Raji (cell line): Measurements from ENCODE around the gene TDRD9.

Experiments
- POLR2A ChIP-seq: IDR thresholded peaks from 2 replicates; pipeline ENCODE4 v1.6.1; 2011; ENCODE audit warnings: low read depth, low read length, control low read depth; ENCODE audit not compliant: insufficient read depth

The TDRD9 gene

DNA sequence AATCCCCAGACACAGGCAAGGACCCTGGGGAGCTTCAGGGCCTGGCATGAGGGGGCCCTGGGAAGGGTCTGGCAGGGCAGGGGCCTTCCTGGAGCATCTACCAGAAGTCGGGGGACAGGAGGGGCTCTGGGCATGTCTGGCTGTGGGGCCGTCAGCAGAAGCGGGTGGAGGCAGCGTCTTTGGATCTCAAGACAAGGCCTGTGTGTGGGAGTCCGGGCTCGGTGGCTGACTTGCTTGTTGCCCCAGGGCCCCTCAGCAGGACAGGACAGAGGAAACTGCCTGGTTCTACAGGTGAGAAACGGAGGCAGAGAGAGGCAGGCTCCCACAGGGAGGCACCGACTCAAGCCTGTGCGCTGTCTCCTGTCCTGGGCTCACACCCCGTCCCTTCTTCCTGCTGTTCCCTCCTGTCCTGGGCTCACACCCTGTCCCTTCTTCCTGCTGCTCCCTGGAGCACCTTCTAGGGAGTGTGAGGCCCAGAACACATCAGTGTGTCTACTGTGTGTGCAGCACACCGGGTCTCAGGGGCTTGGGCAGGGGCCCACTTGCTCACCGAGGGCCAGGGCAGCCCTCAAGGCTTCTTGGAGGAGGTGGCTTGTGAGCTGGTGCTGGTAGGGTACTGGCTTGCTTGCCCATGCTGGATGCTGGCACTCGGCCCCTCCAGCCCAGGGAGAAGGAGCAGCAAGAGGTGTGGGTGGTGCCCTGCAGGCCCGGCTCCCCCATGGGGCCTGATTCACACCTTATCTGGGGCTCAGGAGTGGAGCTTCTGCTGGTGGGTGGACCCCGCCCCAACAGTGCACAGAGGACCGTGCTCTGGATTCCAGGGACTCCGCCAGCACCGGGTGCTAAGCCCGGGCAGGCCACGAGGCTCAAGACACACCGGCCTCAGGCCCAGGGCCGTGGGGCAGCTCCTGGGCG, 172.2 kb downstream of the TDRD9 start:
- no peak for TF ChIP-seq POLR2A

DNA sequence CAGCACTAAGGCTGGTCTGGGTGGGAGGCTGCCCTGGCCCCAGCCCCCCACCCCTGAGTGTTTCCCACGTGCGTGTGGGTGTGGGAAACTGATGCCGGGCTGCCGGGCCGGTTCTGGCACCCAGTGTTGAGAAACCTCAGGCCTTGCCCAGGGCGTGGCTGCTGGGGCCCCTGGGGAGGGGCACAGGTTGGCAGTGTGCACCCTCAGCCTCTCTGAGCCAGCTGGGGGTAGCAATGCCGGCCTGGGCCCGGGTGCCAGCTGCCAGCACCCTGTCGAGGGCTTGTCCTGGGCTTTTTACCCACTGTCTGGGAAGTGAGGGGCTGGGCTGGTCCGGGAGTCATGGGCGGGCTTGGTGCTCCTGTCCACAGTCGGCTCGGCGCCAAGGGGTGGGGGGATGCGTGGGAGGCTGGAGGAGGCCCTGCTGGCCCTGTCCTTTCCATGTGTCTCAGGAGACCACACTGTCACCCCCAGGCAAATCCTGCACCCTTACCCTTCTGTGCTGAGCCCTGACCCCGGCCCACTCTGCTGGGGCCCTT, 172.9 kb downstream of the TDRD9 start:
- TF ChIP-seq POLR2A, result no peak

DNA sequence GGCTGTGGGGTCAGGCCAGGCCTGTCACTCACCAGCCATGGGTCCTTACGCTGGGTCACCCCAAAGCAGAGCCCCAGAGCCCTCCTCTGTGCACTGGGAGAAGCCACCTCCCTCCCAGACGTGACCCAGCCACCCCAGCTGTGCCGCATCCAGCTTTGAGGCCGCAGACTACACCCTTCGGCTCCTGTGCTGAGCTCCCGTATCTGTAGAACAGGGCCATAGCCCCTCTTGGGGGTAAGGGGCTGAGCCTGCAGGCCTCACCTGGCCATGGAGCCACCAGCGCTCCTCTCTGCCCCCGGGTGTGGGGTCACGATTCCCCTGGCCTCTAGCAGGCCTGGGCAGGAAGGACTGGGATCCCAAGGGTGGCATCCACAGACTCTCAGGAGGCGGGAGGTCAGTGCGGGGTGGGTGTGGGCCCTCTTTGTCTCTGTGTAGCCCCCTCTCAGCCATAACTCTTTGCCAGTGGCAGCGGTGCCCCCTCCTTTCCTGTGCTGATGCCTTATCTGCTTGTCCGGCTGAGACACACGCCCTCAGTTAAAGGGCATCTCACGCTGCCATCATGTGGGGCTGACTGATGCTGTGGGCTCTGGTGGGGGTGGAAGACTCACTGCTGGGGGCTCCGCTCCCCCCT, 173.5 kb downstream of the TDRD9 start:
- no peak for TF ChIP-seq POLR2A
